ENCODE data around the gene TMEM123. TPM values are rescaled to one million over a fixed set of nuclear protein-coding genes. Genes with fewer than 3 reads are reported as not detected.

Gene TMEM123
- total and polyA plus RNA-seq, 2 of the 13 experiments (the other 11 are each of a cell fraction or from before 2014, with no cell fraction given): 365 to 2,761 TPM

- TF ChIP-seq ZNF609 (CRISPR knock-in tag; IDR thresholded peaks at IDR 0.05; ENCODE audit: borderline replicate concordance) (no peak), MXD4 (CRISPR knock-in tag; IDR thresholded peaks at IDR 0.05) (no peak), MIER3 (CRISPR knock-in tag; IDR thresholded peaks at IDR 0.05; ENCODE audit: borderline replicate concordance) (no peak), ZNF607 (CRISPR knock-in tag; IDR thresholded peaks at IDR 0.05; ENCODE audit: borderline replicate concordance) (no peak), KLF11 (CRISPR knock-in tag; IDR thresholded peaks at IDR 0.05) (no peak), NR1H2 (CRISPR knock-in tag; IDR thresholded peaks at IDR 0.05; ENCODE audit: borderline replicate concordance, low read depth) (no peak), MXD3 (CRISPR knock-in tag; IDR thresholded peaks at IDR 0.05) (0 out of 2 replicates have a peak, but pooled peaks have one; percentile 14), HCFC1 (IDR thresholded peaks at IDR 0.05; ENCODE audit: low read depth, low read length) (no peak), ZNF773 (CRISPR knock-in tag; IDR thresholded peaks at IDR 0.05; ENCODE audit: borderline replicate concordance) (no peak), ZNF354B (CRISPR knock-in tag; IDR thresholded peaks at IDR 0.05) (no peak), ZNF503 (CRISPR knock-in tag; IDR thresholded peaks at IDR 0.05) (0 out of 2 replicates have a peak, but pooled peaks have one; percentile 3), CSRNP1 (CRISPR knock-in tag; IDR thresholded peaks at IDR 0.05) (no peak; the same call in 1 of the 2 replicates), THYN1 (CRISPR knock-in tag; IDR thresholded peaks at IDR 0.05; ENCODE audit: borderline replicate concordance, low read depth) (no peak), ETV6 (CRISPR knock-in tag; conservative IDR thresholded peaks at IDR 0.05) (no peak), MED1 (CRISPR knock-in tag; IDR thresholded peaks at IDR 0.05) (no peak; the same call in 1 of the 2 replicates), MAFK (conservative IDR thresholded peaks at IDR 0.05 in 1 of 2, IDR thresholded peaks at IDR 0.05 in 1 of 2; ENCODE audit: low read length in 2 of 2) (no peak), FOXA1 (IDR thresholded peaks at IDR 0.05) (no peak), FOXA1 (CRISPR knock-in tag; IDR thresholded peaks at IDR 0.05) (no peak), CENPT (CRISPR knock-in tag; IDR thresholded peaks at IDR 0.05; ENCODE audit: low read depth) (no peak), TMF1 (CRISPR knock-in tag; IDR thresholded peaks at IDR 0.05; ENCODE audit: low read depth) (0 out of 2 replicates have a peak, but pooled peaks have one; percentile 36), ZNF180 (CRISPR knock-in tag; IDR thresholded peaks at IDR 0.05; ENCODE audit: borderline replicate concordance, low read depth) (no peak)
Observed at GRCh38 chr11:102347462-102348370, 104.8 kb downstream of the TMEM123 start (continued).

Measured in HepG2 (cell line).